Upper lobe of left lung (tissue), 6 donors: ENCODE results near the gene GAPDH. TPM values are rescaled to one million over a fixed set of nuclear protein-coding genes. Genes with fewer than 3 reads are reported as not detected.
A peak's percentile ranks its signal among the peaks of the same experiment; 100 is the strongest.

ENCODE experiments used
- ATAC-seq, 2 donors: fragments of 200-7000 bp; cut with Tn5 transposase; one replicate each; pipeline ENCODE4 v1.9.1; 2022; ENCODE audit warnings: mild to moderate bottlenecking in 2 of 2, moderate library complexity in 2 of 2; ENCODE audit not compliant: low FRiP score in 2 of 2
- DNase-seq, 2 donors: peaks; one replicate each; pipeline ENCODE4 v3.0.0-alpha.2; 2019 to 2020
- H3K27ac ChIP-seq, 4 donors: fragments of 200-600 bp; sonication (generic); one replicate each; pipeline ENCODE4 v1.5.1; 2016 to 2019
- H3K27me3 ChIP-seq, 4 donors: fragments of 200-600 bp; sonication (generic); one replicate each; pipeline ENCODE4 v1.5.1; 2017 to 2019
- H3K36me3 ChIP-seq, 4 donors: fragments of 200-600 bp; sonication (generic); one replicate each; pipeline ENCODE4 v1.5.1; 2016 to 2019
- H3K4me1 ChIP-seq, 4 donors: fragments of 200-600 bp; sonication (generic); one replicate each; pipeline ENCODE4 v1.5.1; 2018 to 2019
- H3K4me3 ChIP-seq, 4 donors: fragments of 200-600 bp; sonication (generic); one replicate each; pipeline ENCODE4 v1.5.1; 2017 to 2019; ENCODE audit warnings: mild to moderate bottlenecking in 2 of 4, moderate library complexity in 1 of 4
- H3K9me3 ChIP-seq, 4 donors: fragments of 200-600 bp; sonication (generic); one replicate each; pipeline ENCODE4 v1.5.1; 2018 to 2019
- EP300 ChIP-seq, 4 donors: sonication (generic); formaldehyde crosslinking; IDR thresholded peaks; one replicate each; pipeline ENCODE4 v1.5.1; 2017; ENCODE audit warnings: antibody characterized with exemption in 4 of 4, control low read depth in 2 of 4
- POLR2A ChIP-seq, 4 donors: fragments of 450-650 bp; IDR thresholded peaks; one replicate each; pipeline ENCODE4 v1.5.1; 2016 to 2017; ENCODE audit warnings: antibody characterized with exemption in 4 of 4, mild to moderate bottlenecking in 2 of 4
- POLR2AphosphoS5 ChIP-seq, 2 donors: sonication (generic); formaldehyde crosslinking; IDR thresholded peaks; one replicate each; pipeline ENCODE4 v1.5.1; 2017; ENCODE audit warnings: antibody characterized with exemption in 2 of 2
- WGBS, 2 donors: methylation state at CpG; one replicate each; pipeline ENCODE4 v1.1.5; 2017 to 2018; 5-methylcytosine and 5-hydroxymethylcytosine counted together
- total RNA-seq, 6 donors: library from RNA; depleted of rRNA in 4 of 6; stranded (reverse); fragments of >200 nt in 4 of 6; gene quantifications; one replicate each; pipeline versions ENCODE4 v1.1.0 to v1.2.1, GENCODE V29; 2016 to 2021
- TF ChIP-seq, protein P1 (sequence below), 6 experiments: fragments of 450-650 bp in 4 of 6; fragments of 200-600 bp in 2 of 6; sonication (generic) in 2 of 6; IDR thresholded peaks; one replicate each; pipeline ENCODE4 v1.5.1; 2016 to 2019; ENCODE audit warnings: antibody characterized with exemption in 6 of 6
- donor health status: DM: no; HTN: no; CAD: no; lungs with moderate emphysema.
- donor health status: DM: no; HTN: yes; CAD: no; lungs with severe emphysema.

The GAPDH gene
- total RNA-seq, 6 donors from 2014 or later, result 442 to 1,402 (median 931) TPM

DNA sequence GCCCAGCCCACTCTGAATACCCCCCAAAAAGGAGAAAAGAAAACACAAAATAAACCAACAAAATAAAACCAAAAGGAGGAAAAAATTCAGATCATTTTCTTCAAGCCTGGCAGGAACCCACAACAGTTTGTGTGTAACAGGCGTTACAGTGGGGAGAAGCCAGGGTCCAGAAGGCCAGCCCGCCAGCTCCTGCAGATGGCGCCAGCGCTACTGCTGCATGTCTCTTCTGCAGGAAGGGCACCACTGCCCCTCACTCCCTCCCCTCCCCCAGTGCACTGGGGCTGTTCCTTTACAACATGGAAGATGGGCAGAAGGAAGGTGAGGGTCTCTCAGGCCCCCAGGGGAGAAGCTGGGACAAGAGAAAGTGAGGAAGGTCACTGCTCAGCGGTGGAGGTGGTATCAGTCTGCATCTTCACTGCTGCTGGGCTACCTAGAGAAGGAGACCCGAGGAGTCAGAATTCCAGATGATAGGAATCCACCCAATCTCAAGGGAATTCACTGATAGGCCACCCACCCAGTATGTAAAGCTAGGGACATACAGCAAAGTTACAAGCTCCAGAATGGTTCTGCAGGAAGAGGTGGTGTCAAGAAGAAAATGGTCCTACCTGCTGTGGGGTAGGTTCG is 36.1 kb downstream of the GAPDH start:
- no peak for TF ChIP-seq EP300 (IDR thresholded peaks at IDR 0.05)
- TF ChIP-seq, protein P1, sequence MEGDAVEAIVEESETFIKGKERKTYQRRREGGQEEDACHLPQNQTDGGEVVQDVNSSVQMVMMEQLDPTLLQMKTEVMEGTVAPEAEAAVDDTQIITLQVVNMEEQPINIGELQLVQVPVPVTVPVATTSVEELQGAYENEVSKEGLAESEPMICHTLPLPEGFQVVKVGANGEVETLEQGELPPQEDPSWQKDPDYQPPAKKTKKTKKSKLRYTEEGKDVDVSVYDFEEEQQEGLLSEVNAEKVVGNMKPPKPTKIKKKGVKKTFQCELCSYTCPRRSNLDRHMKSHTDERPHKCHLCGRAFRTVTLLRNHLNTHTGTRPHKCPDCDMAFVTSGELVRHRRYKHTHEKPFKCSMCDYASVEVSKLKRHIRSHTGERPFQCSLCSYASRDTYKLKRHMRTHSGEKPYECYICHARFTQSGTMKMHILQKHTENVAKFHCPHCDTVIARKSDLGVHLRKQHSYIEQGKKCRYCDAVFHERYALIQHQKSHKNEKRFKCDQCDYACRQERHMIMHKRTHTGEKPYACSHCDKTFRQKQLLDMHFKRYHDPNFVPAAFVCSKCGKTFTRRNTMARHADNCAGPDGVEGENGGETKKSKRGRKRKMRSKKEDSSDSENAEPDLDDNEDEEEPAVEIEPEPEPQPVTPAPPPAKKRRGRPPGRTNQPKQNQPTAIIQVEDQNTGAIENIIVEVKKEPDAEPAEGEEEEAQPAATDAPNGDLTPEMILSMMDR (IDR thresholded peaks at IDR 0.05), result peak in 2 of 6 experiments; percentile 13 to 22
- no peaks in the 10 kb centered on the region for H3K9me3 ChIP-seq
- no peaks in the 10 kb centered on the region for H3K27me3 ChIP-seq
- WGBS, 2 donors, result 67 to 86% methylated on average over 6 to 7 of the region's 7 CpGs
- H3K27ac ChIP-seq, result no peak overlapping the region
- H3K4me3 ChIP-seq, result no peak overlapping the region
- peak in 1 of 2 donors; percentile 87 for DNase-seq
- peaks cover 10 to 24% (median 15%) of the 10 kb centered on the region in 4 donors for H3K4me1 ChIP-seq
- H3K36me3 ChIP-seq, result peaks cover 35 to 75% (median 54%) of the 10 kb centered on the region in 4 donors
- ATAC-seq, result no peak

DNA sequence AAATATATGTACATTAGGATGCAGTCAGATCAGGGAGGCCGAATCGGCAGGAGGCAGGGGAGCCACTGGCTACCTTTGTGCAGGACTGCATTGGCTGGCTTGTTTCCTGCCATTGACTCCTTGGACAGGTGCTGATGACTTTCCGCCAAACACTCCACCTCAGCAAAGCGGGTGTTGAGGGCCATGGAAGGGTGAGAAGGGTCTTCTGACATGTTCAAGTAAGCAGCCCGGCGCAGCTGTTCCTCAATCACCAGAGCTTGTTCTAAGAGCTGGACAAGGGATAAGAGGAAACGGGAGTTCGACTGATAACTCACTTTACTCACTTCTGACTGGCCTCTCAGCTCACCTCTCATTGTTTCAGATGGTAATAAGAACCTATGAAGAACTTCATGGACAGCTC is 38.7 kb downstream of the GAPDH start:
- Histone ChIP-seq H3K9me3 (no peaks in the 10 kb centered on the region), H3K36me3 (peaks cover 56 to 89% (median 71%) of the 10 kb centered on the region in 4 donors), H3K27ac (no peak overlapping the region), H3K27me3 (no peaks in the 10 kb centered on the region), H3K4me3 (no peak overlapping the region), H3K4me1 (peaks cover 3 to 8% (median 6%) of the 10 kb centered on the region in 4 donors)
- DNase-seq, result no peak
- ATAC-seq, result no peak
- 87 to 93% methylated on average over 8 of the region's 8 CpGs for WGBS, 2 donors
- TF ChIP-seq EP300 (IDR thresholded peaks at IDR 0.05) (no peak), POLR2AphosphoS5 (IDR thresholded peaks at IDR 0.05) (no peak), POLR2A (IDR thresholded peaks at IDR 0.05) (no peak)
- TF ChIP-seq, protein P1 (IDR thresholded peaks at IDR 0.05), result no peak

DNA sequence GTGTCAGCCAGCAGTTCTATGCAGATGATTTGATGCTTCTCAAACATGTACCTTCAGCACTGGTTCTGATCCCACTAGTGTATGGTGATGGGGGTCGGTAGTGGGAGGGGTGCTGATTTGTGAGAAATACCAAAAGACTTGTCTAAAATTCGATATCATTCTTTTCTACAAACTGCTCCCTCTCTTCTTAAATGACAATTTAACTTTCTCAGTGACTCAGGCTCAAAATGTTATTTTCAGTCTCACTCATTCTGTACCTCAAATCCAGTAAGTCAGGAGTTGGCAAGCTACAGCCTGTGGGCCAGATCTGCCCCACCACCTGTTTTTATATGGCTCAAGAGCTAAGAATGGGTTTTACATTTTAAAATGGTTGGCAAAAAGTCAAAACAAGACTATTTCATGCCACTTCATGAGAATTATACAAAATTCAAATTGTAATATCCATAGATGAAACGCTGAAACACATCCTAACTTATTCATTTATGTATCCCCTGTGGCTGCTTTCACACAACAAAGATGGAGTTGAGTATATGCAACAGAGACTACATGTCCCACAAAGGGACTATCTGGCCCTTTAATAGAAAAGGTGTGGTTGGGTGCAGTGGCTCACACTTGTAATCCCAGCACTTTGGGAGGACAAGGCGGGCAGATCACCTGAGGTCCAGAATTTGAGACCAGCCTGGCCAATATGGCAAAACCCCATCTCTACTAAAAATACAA is 40.4 kb downstream of the GAPDH start:
- ATAC-seq, result no peak
- no peaks in the 10 kb centered on the region for H3K27me3 ChIP-seq
- WGBS, 2 donors, result 88 to 91% methylated on average over 4 of the region's 4 CpGs

DNA sequence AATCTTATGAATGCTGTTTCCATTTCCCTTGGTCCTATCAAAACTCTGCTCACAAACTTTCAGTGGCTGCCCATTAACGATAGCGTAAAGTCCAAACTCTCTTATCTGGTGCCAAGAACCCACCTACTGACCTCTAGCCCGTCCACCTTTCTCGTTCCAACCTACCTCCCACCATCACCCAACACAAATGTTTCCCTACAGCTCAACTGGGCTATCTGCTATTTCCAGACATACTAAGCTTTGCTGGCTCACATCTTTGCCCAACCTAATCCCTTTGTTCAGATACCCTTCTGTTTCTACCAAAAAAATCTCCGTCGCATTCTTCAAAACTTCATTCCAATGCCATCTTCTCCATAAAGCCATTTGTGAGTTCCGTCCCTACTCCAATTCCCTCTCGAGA is 41.3 kb downstream of the GAPDH start:
- TF ChIP-seq, protein P1 (IDR thresholded peaks at IDR 0.05), result no peak
- TF ChIP-seq EP300 (IDR thresholded peaks at IDR 0.05), result no peak
- no peak for TF ChIP-seq POLR2AphosphoS5 (IDR thresholded peaks at IDR 0.05)
- TF ChIP-seq POLR2A (IDR thresholded peaks at IDR 0.05), result no peak
- WGBS, 2 donors, result 85 to 91% methylated on average over 8 of the region's 8 CpGs
- H3K27ac ChIP-seq, result no peak overlapping the region
- H3K36me3 ChIP-seq, result peaks cover 62 to 99% (median 90%) of the 10 kb centered on the region in 4 donors
- no peaks in the 10 kb centered on the region for H3K27me3 ChIP-seq
- no peak overlapping the region for H3K4me3 ChIP-seq
- ATAC-seq (no peak), DNase-seq (no peak)
- no peaks in the 10 kb centered on the region for H3K4me1 ChIP-seq
- no peaks in the 10 kb centered on the region for H3K9me3 ChIP-seq

More for the DNA sequence above, 40.4 kb downstream of the GAPDH start:
- Histone ChIP-seq H3K4me3 (no peak overlapping the region), H3K36me3 (peaks cover 61 to 97% (median 86%) of the 10 kb centered on the region in 4 donors), H3K27ac (no peak overlapping the region), H3K4me1 (no peaks in the 10 kb centered on the region), H3K9me3 (no peaks in the 10 kb centered on the region)
- TF ChIP-seq POLR2AphosphoS5 (IDR thresholded peaks at IDR 0.05) (no peak), EP300 (IDR thresholded peaks at IDR 0.05) (no peak), POLR2A (IDR thresholded peaks at IDR 0.05) (no peak)
- TF ChIP-seq, protein P1 (IDR thresholded peaks at IDR 0.05), result no peak
- no peak for DNase-seq
